ENCODE data around the gene MTG1.

- TF ChIP-seq CTCF (IDR thresholded peaks at IDR 0.05; ENCODE audit: low read depth, low read length) (no peak), EZH2phosphoT487 (IDR thresholded peaks at IDR 0.05; ENCODE audit: low read depth) (no peak)
Measured at GRCh38 chr10:133422223-133422806, 28.4 kb downstream of the MTG1 start.
